Measurements from ENCODE around the gene SFXN3.

GRCh38 chr10:101087965-101088364 lies 56.9 kb downstream of the SFXN3 start:
- no peak for TF ChIP-seq POLR2AphosphoS5 (IDR thresholded peaks at IDR 0.05; ENCODE audit: borderline replicate concordance, low read depth, low read length)
- no peak for TF ChIP-seq EZH2 (IDR thresholded peaks at IDR 0.05)
